ENCODE measurements around the gene DNAH17.

Gene DNAH17

DNA sequence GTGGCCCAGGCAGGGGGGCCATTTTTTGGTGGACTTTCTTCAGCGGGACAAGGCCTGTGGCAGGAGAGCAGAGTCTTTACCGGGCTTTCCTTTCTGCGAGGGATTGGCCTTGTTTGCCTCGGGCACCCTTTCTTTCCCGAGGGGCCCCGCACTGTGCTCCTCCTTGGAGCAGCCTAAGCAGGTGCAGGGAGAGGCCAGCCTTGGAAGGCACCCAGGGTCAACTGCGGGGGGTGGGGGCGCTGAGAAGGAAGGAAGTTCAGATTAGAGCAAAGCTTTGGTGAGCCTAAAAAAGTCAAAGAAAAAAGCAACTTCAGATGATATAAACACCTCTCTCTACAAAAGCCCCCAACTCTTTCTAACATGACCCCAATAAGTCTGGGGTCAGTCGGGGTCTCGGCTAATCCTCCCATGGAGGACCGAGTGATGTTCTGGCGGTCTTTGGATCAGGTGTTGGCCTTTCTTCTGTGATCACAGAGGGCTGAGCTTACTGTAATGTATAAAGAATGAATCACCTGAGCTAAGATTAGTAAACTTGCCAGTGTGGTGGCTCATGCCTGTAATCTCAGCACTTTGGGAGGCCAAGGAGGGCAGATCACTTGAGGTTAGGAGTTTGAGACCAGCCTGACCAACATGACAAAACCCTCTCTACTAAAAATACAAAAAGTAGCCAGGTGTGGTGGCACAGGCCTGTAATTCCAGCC is 135.8 kb downstream of the DNAH17 start:
- H3K27ac ChIP-seq, result no peak overlapping the region
- TF ChIP-seq, protein P1, sequence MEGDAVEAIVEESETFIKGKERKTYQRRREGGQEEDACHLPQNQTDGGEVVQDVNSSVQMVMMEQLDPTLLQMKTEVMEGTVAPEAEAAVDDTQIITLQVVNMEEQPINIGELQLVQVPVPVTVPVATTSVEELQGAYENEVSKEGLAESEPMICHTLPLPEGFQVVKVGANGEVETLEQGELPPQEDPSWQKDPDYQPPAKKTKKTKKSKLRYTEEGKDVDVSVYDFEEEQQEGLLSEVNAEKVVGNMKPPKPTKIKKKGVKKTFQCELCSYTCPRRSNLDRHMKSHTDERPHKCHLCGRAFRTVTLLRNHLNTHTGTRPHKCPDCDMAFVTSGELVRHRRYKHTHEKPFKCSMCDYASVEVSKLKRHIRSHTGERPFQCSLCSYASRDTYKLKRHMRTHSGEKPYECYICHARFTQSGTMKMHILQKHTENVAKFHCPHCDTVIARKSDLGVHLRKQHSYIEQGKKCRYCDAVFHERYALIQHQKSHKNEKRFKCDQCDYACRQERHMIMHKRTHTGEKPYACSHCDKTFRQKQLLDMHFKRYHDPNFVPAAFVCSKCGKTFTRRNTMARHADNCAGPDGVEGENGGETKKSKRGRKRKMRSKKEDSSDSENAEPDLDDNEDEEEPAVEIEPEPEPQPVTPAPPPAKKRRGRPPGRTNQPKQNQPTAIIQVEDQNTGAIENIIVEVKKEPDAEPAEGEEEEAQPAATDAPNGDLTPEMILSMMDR (IDR thresholded peaks at IDR 0.05), result no peak
- no peak for TF ChIP-seq ZFX (IDR thresholded peaks at IDR 0.05; ENCODE audit: borderline replicate concordance)

DNA sequence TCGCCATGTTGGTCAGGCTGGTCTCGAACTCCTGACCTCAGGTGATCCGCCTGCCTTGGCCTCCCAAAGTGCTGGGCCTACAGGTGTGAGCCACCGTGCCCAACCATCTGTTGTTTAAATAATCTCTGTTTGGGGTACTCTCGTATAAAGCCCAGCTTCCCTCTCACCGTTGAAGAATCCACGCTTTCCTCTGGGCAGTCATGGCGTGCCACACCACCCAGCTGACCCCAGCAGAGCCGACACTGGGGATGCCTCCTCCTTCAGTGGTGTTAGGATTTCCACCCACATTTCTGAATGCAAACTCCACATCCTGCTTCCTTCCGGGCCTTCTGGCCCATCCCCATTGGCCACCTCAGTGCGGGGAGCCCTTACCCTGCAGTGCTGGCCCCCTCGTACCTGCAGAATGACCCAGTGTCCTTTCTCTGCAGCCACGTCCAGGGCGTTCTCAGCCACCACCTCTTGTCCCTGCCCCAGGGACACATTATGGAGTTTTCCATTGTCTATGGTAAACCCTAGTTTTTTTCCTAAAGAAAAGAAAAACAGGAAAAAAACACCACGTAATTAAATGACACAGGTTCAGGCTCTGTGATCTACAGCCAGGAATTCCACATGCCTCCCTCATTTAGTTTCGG is 138.4 kb downstream of the DNAH17 start:
- no peak overlapping the region for H3K27ac ChIP-seq
- no peak for TF ChIP-seq ZFX (IDR thresholded peaks at IDR 0.05; ENCODE audit: borderline replicate concordance)
- TF ChIP-seq, protein P1 (IDR thresholded peaks at IDR 0.05), result no peak

DNA sequence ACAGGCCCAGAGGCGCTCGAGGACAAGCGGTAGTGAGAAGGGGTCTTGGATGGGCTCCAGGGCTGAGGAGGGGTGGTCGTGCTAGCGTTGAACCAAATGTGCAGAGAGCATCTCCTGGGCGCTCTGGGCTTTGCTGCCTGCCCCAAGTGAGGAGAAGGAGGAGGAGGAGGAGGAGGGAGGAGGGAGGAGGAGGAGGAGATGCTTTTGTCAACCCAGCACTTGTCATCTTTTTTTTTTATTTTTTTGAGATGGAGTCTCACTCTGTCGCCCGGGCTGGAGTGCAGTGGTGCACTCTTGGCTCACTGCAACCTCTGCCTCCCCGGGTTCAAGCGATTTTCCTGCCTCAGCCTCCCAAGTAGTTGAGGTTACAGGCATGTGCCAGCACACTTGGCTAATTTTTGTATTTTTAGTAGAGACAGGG is 138.9 kb downstream of the DNAH17 start:
- H3K27ac ChIP-seq, result no peak overlapping the region
- TF ChIP-seq ZFX (IDR thresholded peaks at IDR 0.05; ENCODE audit: borderline replicate concordance), result no peak
- TF ChIP-seq, protein P1 (IDR thresholded peaks at IDR 0.05), result no peak

DNA sequence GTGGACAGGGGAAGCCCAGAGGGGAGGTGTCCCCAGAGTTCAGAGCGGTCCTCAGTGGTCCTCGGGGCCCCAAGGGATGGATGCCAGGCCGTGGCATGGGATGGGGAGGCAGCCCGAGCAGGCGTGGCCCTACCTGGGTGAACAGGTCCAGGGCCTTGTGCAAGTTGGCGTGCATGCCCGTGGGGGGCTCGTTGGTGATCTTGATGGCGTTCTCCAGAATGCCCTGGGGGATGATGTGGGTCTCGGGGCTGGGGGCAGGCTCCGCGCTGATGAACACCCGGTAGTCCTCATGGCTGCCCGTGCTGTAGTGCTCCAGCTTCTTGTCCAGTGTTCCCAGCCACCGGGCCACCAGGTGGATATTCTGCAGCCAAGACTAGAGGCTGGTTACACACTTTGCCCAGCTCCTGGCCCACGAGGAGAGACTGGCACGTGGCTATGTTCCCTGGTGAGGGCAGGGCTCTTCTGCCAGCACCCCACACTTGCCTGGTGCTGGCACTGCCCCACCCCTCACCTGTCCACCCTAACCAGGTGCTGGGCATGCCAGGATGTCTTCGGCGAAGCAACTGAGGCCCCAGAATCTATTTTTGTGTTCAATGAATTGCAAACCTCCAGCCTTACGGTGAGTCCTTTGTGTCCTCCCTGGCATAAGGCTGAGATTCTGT is 139.6 kb downstream of the DNAH17 start:
- TF ChIP-seq, protein P1 (IDR thresholded peaks at IDR 0.05), result no peak
- no peak for TF ChIP-seq ZFX (IDR thresholded peaks at IDR 0.05; ENCODE audit: borderline replicate concordance)
- no peak overlapping the region for H3K27ac ChIP-seq

DNA sequence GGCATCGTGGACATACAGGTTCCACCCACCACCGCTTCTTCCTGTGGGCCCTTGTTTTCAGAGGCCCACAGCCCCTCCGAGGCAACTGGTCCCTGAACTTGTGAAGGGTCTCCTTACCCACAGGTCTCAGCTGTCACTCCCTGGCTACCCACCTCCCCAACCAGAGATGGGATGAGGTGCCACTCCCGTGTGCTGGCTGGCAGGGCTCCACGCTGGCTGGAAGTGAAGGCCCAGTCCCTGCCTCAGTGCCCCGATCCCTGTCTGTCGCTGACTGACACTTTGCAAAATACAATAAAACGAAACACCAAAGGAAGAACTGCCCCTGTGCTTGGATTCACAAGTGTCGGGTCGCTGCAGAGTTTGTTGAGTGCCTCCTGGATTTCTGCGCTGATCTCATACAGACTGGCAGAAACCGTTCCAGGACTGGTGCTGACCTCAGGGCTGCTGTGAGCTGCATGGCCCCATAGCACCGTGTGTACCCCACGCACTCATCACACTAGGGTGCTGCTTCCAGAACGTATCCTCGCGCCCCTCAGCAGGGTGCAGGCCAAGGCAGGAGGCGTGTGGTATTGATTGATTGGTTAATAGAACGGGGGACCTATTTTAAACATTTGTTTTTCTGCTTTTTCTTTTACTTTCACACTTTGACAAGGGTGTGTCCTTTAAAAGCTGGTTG is 141.7 kb downstream of the DNAH17 start:
- H3K27ac ChIP-seq, result no peak overlapping the region
- no peak for TF ChIP-seq ZFX (IDR thresholded peaks at IDR 0.05; ENCODE audit: borderline replicate concordance)
- TF ChIP-seq, protein P1 (IDR thresholded peaks at IDR 0.05), result no peak

DNA sequence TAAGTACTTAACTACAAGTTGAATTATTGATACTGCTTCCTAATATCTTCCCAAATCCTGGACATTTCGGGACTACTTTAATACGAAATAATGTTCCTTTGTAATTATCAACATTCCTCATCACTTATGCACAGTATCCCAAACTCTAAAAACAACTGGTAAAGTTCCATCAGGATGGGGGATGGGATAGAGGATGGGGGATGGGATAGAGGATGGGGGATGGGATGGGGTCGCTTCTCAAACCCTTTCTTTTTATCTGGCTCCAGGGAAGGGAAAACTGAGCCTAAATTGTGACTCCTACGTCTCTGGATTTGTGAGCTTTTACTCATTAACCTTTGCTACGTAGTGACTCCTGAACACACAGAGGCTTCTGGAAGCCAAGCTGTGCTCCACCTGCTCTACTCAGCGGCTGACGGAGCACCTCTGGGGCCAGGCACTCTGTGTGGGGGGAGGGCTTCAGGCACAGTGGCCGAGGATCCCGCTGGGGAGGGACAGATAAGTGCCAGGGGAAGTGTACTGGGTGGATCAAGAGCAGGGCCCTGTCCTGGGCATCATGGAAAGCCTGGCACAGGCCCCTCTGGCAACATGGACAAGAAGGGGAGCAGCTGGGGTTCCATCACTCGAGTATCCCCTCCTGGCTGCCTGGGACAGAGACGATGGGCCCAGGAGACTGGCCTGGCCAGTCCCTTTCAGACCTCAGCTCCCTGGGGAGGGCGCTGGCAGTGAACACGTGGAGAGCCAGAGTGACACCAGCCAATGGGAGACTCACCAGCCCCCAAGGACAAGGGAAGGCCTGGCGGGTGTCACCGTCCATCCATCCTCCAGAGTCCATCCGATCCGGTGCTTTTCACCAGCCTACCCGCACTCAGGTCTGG is 142.5 kb downstream of the DNAH17 start:
- no peak overlapping the region for H3K27ac ChIP-seq
- TF ChIP-seq ZFX (IDR thresholded peaks at IDR 0.05; ENCODE audit: borderline replicate concordance), result no peak

Measured in 22Rv1 (cell line).